ENCODE data around the gene SPATS1.

The SPATS1 gene

GRCh38 chr6:44342489-44342888 lies at the start of gene SPATS1:
Gene SPATS1, plus strand, starts transcription at chr6:44342650. Its CDS starts 446 bp downstream, at chr6:44343096.
- DNase-seq = no peak

DNA sequence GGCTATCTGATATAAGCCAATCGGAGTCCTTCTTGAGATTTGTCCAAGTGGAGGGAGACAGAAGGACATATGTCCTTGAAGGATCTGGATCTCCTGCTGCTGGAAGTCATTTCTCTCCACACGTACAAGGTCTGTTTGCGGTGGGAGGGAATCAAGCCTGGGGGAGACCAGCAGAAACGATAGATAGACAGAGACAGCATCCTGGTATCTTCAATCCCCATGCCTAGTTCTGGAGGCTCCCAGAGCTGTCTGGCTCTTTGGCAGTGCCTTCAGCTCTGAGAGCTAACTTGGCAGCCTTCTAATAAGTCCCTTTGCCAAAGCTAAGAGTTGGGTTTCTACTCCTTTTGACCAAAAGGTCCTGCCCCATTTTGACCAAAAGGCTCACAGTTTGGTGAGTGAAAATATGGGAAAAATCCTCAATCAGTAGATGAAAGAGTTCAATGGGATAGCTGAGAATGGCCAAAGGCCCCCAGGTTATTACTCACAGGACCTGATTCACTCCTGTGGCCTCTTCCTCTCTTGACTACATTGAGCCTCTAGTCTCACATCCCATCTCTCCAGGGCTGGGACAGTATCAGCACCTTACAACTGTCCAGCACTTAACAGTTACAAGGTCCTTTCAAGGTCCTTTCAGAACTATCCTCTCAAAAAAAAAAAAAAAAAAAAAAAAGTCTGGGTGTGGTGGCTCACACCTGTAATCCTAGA lies 49.6 kb upstream of the SPATS1 start:
- no peak for DNase-seq

- DNase-seq = no peak
These were observed 47.3 kb upstream of the SPATS1 start for GRCh38 chr6:44294832-44295791.

DNA sequence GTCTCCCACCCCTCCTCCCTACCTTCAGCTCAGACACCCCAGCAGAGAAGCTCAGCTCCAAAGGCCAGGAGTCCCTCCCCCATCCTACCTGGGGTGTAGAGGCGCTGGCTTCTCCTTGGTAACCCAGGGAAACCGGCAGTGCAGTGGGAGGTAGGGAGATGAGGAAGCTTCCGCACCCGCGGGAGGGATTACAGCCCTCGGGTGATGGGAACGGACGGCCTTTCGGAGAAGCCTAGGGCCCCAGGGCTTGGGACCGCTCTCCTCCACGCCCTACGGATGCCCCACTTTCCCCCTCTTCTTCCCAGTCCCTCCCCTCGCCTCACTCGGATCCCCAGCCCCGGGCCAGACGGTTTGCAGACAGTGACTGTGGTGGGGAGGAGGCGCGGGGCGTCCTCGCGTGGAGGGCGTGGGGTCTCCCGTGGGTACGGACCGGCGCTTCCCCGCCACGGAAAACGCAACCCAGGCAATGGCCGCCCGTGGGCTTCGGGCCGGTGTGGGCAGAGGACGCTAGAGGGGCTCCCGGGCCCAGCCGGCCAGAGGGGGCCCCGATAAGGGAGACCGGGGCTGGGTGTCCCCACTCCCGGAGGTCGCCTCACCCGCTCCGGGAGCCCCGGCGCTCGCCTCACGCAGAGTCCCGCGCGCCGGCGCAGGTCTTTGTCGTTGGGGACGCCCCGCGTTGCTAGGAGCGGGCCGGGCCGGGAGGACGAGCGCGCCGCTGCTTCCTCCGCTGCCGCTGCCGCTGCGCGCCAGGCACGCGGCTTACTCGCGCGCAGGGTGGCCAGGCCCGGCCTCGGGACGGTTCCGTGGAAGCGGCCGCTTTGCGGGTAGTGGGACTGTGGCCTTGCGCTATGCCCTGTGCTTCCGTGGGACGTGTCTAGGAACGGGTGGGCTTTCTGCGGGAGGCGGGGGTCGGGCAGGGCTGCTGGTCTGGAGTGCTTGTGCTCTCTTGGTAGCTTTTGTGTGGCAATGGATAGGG lies 45.1 kb upstream of the SPATS1 start:
- DNase-seq = peak; percentile 38

- DNase-seq = no peak
These were observed 44.2 kb upstream of the SPATS1 start for GRCh38 chr6:44298055-44298803.

GRCh38 chr6:44298864-44299263 lies 43.6 kb upstream of the SPATS1 start:
- DNase-seq = no peak

DNA sequence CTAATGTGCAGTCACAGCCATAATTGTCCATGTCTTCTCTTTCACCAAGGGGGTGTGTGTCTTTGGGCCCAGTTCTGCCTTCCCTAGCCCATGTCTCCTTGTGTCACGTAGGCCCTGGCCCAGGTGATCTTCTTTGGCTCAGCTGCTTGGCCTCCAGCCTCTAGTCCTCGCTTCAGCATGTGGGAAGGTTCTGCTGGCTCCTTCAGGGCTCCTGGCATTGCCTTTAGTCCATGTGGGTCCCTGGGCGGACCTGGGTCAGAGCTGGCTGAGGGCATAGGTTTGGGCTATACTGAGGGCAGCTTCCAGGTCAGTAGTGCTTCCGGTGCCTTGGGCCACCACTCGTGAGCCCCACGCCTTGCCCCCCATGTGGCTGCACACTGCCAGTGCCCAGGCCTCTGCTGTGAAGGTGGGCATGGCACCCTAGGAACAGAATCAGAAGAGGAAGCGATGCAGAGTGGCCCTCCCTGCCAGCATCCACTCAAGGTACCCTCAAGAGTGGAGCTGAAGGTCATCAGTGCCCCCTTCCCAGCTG lies 42.1 kb upstream of the SPATS1 start:
- no peak for DNase-seq

DNA sequence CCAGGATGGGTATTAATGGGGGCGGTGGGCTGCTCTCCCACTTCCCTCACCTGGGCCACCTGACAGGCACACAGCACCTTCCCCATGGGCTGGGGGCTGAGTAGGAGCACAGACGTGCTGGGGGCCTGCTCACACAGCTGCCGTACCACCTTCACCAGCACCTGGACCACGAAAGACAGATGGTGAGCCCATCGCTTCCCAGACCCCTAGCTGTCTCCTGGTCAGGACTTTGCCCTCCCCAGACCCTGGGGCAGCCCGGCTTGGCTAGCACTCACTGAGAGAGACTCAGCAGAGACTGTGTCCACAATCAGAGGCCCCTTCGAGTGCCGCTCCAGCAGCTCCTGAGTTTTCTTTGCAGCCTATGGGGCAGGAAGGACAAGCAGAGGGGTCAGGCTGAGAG lies 41.3 kb upstream of the SPATS1 start:
- no peak for DNase-seq

- DNase-seq = no peak
These were observed 40.5 kb upstream of the SPATS1 start for GRCh38 chr6:44301782-44302564.

GRCh38 chr6:44302856-44303255 lies 39.6 kb upstream of the SPATS1 start:
- no peak for DNase-seq

DNA sequence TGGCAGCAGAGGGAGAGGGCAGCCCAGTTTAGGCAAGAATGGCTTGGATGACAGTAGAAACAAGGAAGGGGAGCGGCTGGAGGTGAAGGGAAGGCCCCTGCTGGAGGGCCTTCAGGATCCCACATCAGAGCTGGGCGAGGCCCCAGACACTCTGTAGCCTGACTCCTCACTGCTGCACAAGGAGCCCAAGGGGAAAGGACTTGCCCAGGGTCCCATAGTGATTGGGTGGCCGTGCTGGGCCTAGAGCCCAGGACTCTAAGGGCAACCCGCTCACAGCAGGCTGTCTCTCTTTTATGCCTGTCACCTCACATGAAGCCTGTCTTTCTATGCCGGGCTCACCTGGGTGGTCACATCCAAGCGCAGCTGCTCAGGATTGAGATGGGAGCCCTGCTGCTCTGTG lies 38.6 kb upstream of the SPATS1 start:
- DNase-seq = no peak

GRCh38 chr6:44304282-44305199 lies 37.9 kb upstream of the SPATS1 start:
- DNase-seq = peak; percentile 40

DNA sequence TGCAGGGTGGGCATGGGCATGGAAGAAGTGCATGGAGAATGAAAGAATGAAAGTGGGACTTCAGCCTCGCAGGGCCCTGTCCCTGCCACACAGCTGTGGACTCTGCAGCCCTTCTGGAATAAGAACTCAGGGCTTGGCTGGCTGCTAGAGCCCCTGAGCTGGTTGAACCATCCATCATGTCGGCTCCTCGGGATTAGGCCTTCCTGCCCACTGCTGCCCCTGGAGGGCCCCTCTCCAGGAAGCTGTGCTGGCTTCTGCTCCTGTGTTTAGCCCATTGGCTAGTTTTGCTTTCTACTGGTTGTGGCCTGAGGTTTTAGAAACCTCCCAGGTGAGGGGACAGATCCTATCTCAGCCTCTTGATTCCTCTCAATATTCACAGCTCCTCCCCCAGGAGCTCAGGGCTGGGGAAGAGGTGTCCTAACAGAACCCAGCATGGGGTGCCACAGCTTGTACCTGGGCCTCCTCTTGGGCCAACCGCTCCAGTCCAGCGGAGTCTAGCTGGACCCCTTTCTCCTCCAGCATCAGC lies 37.2 kb upstream of the SPATS1 start:
- no peak for DNase-seq

DNA sequence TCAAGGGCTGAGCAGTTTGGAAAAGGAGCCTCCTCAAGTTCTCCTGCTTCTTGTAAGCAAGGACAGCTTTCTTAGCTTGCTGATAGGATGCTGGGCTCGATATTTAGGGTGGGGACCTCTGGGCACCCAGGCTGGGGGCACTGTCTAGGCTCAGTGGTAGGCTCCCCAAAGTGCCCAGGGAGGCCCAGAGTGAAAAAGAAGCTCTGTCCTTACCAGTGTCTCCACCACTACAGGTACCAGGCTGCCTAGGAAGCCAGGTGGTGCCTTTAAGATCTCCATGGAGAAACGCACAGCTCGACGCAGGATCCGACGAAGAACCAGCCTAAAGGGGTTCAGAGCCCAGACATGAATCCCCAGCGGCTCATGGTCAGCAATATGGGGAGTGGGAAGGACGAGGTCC lies 35.7 kb upstream of the SPATS1 start:
- DNase-seq = no peak

- no peak for DNase-seq
These were observed 35.2 kb upstream of the SPATS1 start for GRCh38 chr6:44307217-44307616.

- no peak for DNase-seq
These were observed 33.4 kb upstream of the SPATS1 start for GRCh38 chr6:44309092-44309491.

GRCh38 chr6:44309631-44310030 lies 32.8 kb upstream of the SPATS1 start:
- DNase-seq = no peak

DNA sequence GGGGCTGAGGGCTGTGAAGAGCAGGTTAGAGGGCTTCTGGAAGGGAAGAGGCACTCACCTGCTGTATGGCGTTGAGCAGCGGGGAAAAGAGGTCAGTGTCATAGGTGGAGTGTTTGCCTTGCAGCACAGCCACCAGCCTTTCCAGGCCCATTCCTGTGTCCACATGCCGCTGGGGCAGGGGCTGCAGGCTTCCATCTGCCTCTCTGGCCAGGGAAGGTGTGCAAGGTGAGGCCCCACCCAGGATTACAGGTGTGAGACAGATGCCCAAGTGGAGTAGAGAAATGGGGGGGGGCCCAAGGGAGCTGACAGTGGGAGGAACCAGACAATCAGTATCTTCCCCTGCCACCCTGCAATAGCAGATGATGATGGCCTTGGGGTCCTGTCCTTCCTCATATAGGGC lies 32.2 kb upstream of the SPATS1 start:
- DNase-seq = no peak

- DNase-seq = no peak
These were observed 31.1 kb upstream of the SPATS1 start for GRCh38 chr6:44311304-44311703.

GRCh38 chr6:44311767-44312166 lies 30.7 kb upstream of the SPATS1 start:
- DNase-seq = no peak

Data from activated CD4-positive, alpha-beta T cell treated with anti-CD3 and anti-CD28 coated beads, Interleukin-2, amount 50 U/mL, for 16 hours (primary cell).